Endothelial cell of umbilical vein (primary cell): ENCODE measurements around the gene MTA2. TPM values are rescaled to one million over a fixed set of nuclear protein-coding genes. Genes with fewer than 3 reads are reported as not detected.

Source experiments
- BruUV-seq: library from RNA; stranded (reverse); fragments of 400-500 nt; replicated peaks from 2 replicates; lab custom pipeline; 2021; lab: Mats Ljungman, UMichigan
- CTCF ChIA-PET: fragments of 300-600, 350-600 bp; sonication (Branson Sonifier 250); formaldehyde crosslinking; loops from one replicate; lab custom pipeline; 2021; ENCODE audit warnings: antibody characterized with exemption, inconsistent platforms; lab: Charles Lee
- POLR2A ChIA-PET: fragments of 300-600, 350-600 bp; sonication (Branson Sonifier 250); formaldehyde crosslinking; loops from one replicate; lab custom pipeline; 2021; ENCODE audit warnings: antibody characterized with exemption, inconsistent platforms; lab: Charles Lee
- DNase-seq: peaks from one replicate; pipeline ENCODE4 v3.0.0-alpha.2; 2011; ENCODE audit warnings: low read depth, low spot score
- FAIRE-seq: peaks from 2 replicates; lab custom pipeline; 2011; peaks lifted over from hg19 to GRCh38; lab: Jason Lieb, UNC
- H2AFZ ChIP-seq: 2 replicates; pipeline ENCODE4 v1.6.0; 2012; ENCODE audit warnings: low read depth, low read length, control low read depth, inconsistent platforms
- H3K27ac ChIP-seq: 2 replicates; pipeline ENCODE4 v1.5.1; 2011; ENCODE audit warnings: low read depth, mild to moderate bottlenecking, control low read depth, low read length, moderate library complexity; ENCODE audit not compliant: insufficient read depth
- H3K27me3 ChIP-seq, 2 experiments: 2 replicates each; pipeline versions ENCODE4 v1.6.0 to v1.6.1; 2011; ENCODE audit warnings: low read length in 2 of 2, mixed read lengths in 1 of 2; ENCODE audit not compliant: control insufficient read depth in 2 of 2, insufficient read depth in 2 of 2
- H3K36me3 ChIP-seq, 2 experiments: 2 replicates in 1 of 2; 3 replicates in 1 of 2; pipeline ENCODE4 v1.5.1; 2011; ENCODE audit warnings: low read length in 2 of 2, mild to moderate bottlenecking in 1 of 2, moderate library complexity in 1 of 2; ENCODE audit not compliant: control insufficient read depth in 2 of 2, insufficient read depth in 2 of 2; ENCODE audit errors: extremely low read depth in 1 of 2
- H3K4me1 ChIP-seq: 3 replicates; pipeline ENCODE4 v1.5.1; 2011; ENCODE audit warnings: mild to moderate bottlenecking, low read length; ENCODE audit not compliant: control insufficient read depth, insufficient read depth; ENCODE audit errors: extremely low read depth
- H3K4me2 ChIP-seq: 2 replicates; pipeline ENCODE4 v1.6.1; 2011; ENCODE audit warnings: low read length, control low read depth, mixed read lengths; ENCODE audit not compliant: insufficient read depth
- H3K4me3 ChIP-seq, 3 experiments: fragments of 200-600 bp in 1 of 3; sonication (generic), shearing (Covaris generic) in 1 of 3; replicated peaks in 1 of 3; 2 replicates each; pipeline ENCODE4 v1.5.1; 2011 to 2016; ENCODE audit warnings: control low read depth in 3 of 3, low read length in 3 of 3, mild to moderate bottlenecking in 2 of 3, inconsistent platforms in 1 of 3, low read depth in 1 of 3, moderate library complexity in 1 of 3; ENCODE audit not compliant: insufficient read depth in 1 of 3
- H3K79me2 ChIP-seq: 2 replicates; pipeline ENCODE4 v1.6.0; 2012; ENCODE audit warnings: low read length, inconsistent platforms; ENCODE audit not compliant: control insufficient read depth, insufficient read depth
- H3K9ac ChIP-seq: replicated peaks from 2 replicates; pipeline ENCODE3; 2011; ENCODE audit warnings: low read length, control low read depth; ENCODE audit not compliant: insufficient read depth; ENCODE audit errors: extremely low read depth
- H3K9me1 ChIP-seq: replicated peaks from 3 replicates; pipeline ENCODE4 v1.6.0; 2011; ENCODE audit warnings: mild to moderate bottlenecking, low read length; ENCODE audit not compliant: control insufficient read depth, insufficient read depth; ENCODE audit errors: extremely low read depth
- H3K9me3 ChIP-seq: replicated peaks from 2 replicates; pipeline ENCODE4 v1.5.1; 2012; ENCODE audit warnings: low read length, inconsistent platforms; ENCODE audit not compliant: control insufficient read depth, insufficient read depth
- H4K20me1 ChIP-seq: replicated peaks from 2 replicates; pipeline ENCODE3; 2011; ENCODE audit warnings: mild to moderate bottlenecking, low read length; ENCODE audit not compliant: control insufficient read depth, insufficient read depth; ENCODE audit errors: extremely low read depth
- CTCF ChIP-seq, 2 donors: IDR thresholded peaks; 1 replicate in 1 of 2; 2 replicates in 1 of 2; pipeline ENCODE4 v1.5.1; 2011; ENCODE audit warnings: low read length in 2 of 2, mild to moderate bottlenecking in 2 of 2, moderate library complexity in 2 of 2, control low read depth in 1 of 2, inconsistent platforms in 1 of 2, low read depth in 1 of 2; ENCODE audit not compliant: insufficient read depth in 1 of 2; ENCODE audit errors: extremely low read depth in 1 of 2
- EZH2 ChIP-seq: IDR thresholded peaks from 2 replicates; pipeline ENCODE4 v1.6.1; 2012; ENCODE audit warnings: borderline replicate concordance, low read depth, mild to moderate bottlenecking, moderate library complexity, low read length, inconsistent platforms; ENCODE audit not compliant: severe bottlenecking
- FOS ChIP-seq: IDR thresholded peaks from 2 replicates; pipeline ENCODE4 v1.6.1; 2011; ENCODE audit warnings: mild to moderate bottlenecking, low read length, moderate library complexity, borderline replicate concordance; ENCODE audit not compliant: insufficient read depth
- JUN ChIP-seq: IDR thresholded peaks from 2 replicates; pipeline ENCODE4 v1.6.1; 2011; ENCODE audit warnings: borderline replicate concordance, low read depth; ENCODE audit not compliant: insufficient read length, insufficient read depth
- MYC ChIP-seq: IDR thresholded peaks from one replicate; pipeline ENCODE4 v1.6.1; 2011; ENCODE audit warnings: mild to moderate bottlenecking, low read depth, low read length
- POLR2AphosphoS5 ChIP-seq: IDR thresholded peaks from 2 replicates; pipeline ENCODE4 v1.6.1; 2012; ENCODE audit warnings: low read depth, mild to moderate bottlenecking, control low read depth, low read length, moderate library complexity; ENCODE audit not compliant: insufficient read depth
- dilution Hi-C: fragments of 300-500 bp; cut with MboI; formaldehyde crosslinking; loops from one replicate; pipeline ENCODE4 v1.15.0; 2019; ENCODE audit warnings: low sequenced_read_pairs; ENCODE audit not compliant: extremely low pct_ligation_motif_present
- intact Hi-C: fragments of 100-400 bp; cut with micrococcal nuclease; formaldehyde crosslinking; loops from one replicate; pipeline ENCODE4 v1.10.0; 2022
- polyA plus RNA-seq, 4 experiments: library from polyadenylated mRNA; depleted of rRNA in 3 of 4; stranded (reverse) in 3 of 4; unstranded in 1 of 4; fragments of >200 nt; gene quantifications; 2 replicates each; pipeline versions ENCODE4 v1.2.1 to v1.2.3, GENCODE V29; 2011 to 2012; ENCODE audit warnings: missing spikeins in 1 of 4
- total RNA-seq: library from RNA; stranded (reverse); gene quantifications from 2 replicates; pipeline ENCODE4 v1.2.3, GENCODE V29; 2021
- TF ChIP-seq, protein P1 (sequence below): IDR thresholded peaks from 2 replicates; pipeline ENCODE4 v1.6.1; 2011; ENCODE audit not compliant: insufficient read depth, insufficient read length

Gene MTA2
- total and polyA plus RNA-seq, 2 donors (not counting 3 experiments of a cell fraction or from before 2014, with no cell fraction given) = 40.4 to 166 TPM

DNA sequence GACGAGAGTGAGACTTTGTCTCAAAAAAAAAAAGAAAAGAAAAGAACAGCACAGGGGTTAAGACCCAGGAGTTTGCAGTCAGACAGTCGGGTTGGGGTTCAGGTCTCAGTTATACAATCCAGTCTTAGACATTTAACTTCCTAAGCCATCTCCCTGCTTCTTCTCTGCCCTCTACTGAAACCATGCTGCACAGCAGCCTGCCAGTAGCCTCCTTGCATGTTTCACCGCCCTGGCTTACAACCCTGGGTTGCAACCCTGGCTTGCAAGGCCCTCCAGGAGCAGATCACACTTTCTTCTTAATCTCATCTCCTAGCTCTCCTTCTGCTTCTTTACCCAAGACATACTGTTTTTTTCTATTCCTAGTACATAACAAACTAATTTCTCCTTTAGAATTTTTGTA is 26.0 kb upstream of the MTA2 start:
- DNase-seq = no peak
- H2AFZ ChIP-seq = no peak overlapping the region
- intact Hi-C loops (no loop called here), dilution Hi-C loops (no loop called here)
- no TSS peak for BruUV-seq
- H3K9me3 ChIP-seq = no peaks in the 10 kb centered on the region
- H3K9me1 ChIP-seq = no peaks in the 10 kb centered on the region
- H3K27me3 ChIP-seq = no peaks in the 10 kb centered on the region
- peaks cover 34 to 60% of the 10 kb centered on the region in 2 experiments for H3K36me3 ChIP-seq
- TF ChIP-seq JUN (no peak), MYC (no peak), FOS (no peak), CTCF (IDR thresholded peaks at IDR 0.05; ENCODE audit: extremely low read depth in 1 of 2, insufficient read depth in 1 of 2, low read depth in 1 of 2, low read length in 2 of 2) (peak in 1 of 2 donors; percentile 12), POLR2AphosphoS5 (no peak), EZH2 (no peak)
- TF ChIP-seq, protein P1, sequence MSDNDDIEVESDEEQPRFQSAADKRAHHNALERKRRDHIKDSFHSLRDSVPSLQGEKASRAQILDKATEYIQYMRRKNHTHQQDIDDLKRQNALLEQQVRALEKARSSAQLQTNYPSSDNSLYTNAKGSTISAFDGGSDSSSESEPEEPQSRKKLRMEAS = no peak
- H3K4me1 ChIP-seq = no peaks in the 10 kb centered on the region
- no peak overlapping the region for H3K4me2 ChIP-seq
- no peaks in the 10 kb centered on the region for H3K79me2 ChIP-seq
- H3K9ac ChIP-seq = no peak overlapping the region
- CTCF ChIA-PET = no interaction called here
- POLR2A ChIA-PET = no interaction called here
- no peak overlapping the region for H3K27ac ChIP-seq
- H3K4me3 ChIP-seq = no peak overlapping the region
- no peaks in the 10 kb centered on the region for H4K20me1 ChIP-seq
- FAIRE-seq = no peak
